ENCODE results near the gene TMEM178A.

- TF ChIP-seq EZH2phosphoT487 (IDR thresholded peaks at IDR 0.05; ENCODE audit: borderline replicate concordance, low read length) (0 out of 2 replicates have a peak, but pooled peaks have one; percentile 50), CTCF (IDR thresholded peaks at IDR 0.05; ENCODE audit: low read depth, low read length, poor library complexity, severe bottlenecking) (no peak)
Observed at GRCh38 chr2:39664888-39665591, 677 bp upstream of the TMEM178A start.
